ENCODE data around the gene MEGF11. TPM values are rescaled to one million over a fixed set of nuclear protein-coding genes. Genes with fewer than 3 reads are reported as not detected.

Gene MEGF11
- polyA plus RNA-seq, 3 donors: 2.6 to 3.5 (median 2.7) TPM

DNA sequence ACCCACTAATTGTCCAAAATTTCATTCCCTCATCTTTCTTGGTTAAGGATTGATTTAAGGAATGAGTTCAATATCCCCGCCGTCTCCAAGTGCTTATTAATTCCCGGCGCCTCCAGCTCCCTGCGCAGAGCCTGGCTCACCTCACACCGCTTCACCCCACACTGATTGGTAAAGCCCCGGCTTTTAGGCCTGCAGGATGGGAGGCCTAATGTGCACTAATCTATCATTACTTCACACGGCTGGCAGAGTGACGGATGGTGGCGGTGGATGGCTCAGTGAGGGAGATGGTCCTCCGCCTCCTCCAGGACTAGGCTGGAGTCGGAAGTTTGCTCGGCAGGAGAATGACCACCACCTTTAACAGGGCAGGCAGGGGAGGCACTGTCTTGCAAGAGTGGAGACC lies 81.7 kb downstream of the MEGF11 start:
- no peak for DNase-seq

DNA sequence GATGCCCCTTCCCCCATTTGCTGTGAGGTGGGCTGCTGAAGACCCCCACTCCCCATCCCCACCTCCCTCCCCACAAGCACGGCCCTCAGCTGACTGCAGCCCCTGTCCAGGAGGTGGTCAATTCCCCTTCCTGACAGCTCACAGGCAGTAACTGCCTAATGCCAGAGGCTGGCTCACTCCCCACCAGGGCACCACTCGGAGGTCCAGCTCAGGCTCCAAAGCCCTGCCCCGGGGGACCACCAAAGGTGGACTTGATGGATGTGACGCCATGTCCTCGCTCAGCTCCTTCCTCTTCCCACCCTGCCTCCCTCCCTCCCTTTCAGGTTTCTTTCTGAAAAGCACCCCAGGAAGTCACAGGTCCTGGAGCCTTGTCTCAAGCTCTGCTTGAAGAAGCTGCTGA lies 82.8 kb downstream of the MEGF11 start:
- no peak for DNase-seq

DNA sequence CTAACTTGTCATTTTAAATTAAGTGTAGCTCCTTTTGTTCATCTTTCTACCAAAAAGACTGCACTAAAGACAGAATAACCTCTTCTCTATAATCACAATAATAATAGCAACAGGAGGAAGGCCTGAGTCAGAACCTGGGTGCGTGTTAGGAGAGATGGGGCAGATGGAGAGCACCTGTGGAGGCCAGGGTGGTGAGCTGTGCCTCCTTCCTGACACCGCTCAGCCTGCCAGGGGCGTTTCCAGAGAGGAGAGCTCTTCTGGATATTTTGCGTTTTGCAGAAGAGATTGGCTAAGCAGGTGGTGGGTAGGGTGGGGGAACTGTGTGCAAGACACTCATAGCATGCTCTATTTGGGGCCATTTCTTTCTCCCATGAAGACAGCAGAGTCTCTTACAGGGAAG lies 83.5 kb downstream of the MEGF11 start:
- no peak for DNase-seq

DNA sequence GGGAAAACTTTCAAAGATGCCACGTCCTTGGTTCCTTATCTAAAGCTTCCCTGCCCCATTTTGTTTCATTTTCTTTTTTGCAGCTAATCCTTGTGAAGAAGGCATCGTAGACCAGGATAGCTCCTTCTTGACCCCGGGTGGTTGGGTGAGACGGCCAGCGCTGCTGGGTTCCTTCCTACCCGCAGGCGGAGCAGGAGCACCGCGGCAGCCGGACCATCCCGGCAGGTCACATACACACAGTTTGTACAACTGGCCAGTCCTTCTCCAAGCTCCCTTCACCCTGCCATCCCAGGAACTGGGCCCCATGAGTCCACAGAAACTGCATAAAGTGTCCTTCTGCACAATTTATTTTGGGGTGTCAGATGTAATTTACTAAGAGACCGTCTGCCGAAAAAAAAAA lies 83.9 kb downstream of the MEGF11 start:
- DNase-seq: no peak

DNA sequence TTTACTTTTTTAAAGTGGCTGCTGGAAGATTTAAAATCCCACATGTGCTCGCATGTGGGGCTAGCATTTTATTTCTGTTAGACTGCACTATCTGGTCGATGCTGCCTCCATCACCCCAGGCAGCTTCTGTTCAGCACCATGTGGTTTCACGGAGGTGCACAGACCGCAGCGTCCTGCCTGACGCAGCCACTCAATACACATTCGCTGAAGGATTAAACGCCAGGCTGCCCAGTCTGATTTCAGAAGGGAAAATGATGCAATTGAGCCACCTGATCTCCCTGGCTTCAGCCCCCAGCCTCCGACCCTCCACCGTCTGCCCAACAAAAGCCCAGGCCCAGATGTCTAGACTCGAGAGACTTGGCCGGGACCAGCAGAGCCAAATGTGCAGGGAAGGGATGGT lies 84.5 kb downstream of the MEGF11 start:
- no peak for DNase-seq

DNA sequence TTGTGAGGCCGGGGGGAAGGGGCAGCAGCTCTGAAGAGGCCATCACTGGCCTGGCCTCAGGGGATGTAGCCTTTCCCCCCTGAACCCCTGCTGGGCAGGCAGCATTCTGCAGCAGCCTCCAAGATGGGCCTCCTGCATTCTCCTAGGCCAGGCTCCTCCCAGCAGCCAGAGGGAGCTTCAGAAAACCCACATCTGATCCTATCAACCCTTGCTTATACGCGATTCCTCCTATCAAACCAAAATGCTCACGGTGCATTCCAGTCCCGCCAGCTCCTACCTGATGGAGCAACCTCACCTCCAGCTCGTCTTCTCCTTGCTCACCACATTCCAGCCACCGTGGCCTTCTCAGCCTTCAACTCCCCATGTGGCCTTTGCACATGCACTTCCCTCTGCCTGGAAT lies 85.7 kb downstream of the MEGF11 start:
- DNase-seq: no peak

DNA sequence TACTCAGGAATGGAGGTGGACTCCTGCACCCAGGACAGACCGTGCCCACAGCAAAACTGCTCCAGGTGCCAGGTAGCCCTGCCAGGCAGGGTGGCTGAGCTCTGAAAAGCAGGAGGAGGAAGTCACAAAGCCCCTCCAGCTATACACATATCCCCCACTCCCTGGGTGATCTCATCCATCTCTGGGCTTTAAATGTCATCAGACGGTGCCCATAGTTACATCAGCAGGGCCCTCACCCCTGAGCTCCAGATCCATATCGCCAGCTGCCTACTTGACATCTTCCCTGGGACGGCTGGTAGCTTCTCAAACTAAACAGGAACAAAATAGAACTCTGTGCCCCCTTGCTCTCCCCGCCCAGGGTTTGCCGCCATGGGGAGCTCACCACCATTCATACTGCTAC lies 87.7 kb downstream of the MEGF11 start:
- no peak for DNase-seq

DNA sequence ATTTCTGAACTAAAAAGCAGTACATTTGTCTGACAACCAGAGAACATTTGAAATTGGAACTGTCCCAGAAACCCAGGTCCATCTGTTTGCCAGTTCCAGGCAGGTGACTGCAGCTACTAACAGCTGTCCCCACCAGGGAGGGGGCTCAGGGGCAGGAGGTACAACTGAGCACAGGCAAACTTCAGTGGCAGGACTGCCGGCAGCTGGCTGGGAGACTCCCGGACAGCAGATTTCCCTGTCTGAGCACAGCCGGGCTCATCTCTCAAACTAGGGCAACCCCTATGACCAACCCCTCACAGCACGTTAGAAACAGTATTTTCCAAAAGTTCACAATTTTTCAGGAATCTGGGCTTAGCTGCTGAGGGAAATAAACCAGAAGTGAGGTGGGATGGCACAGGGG lies 88.8 kb downstream of the MEGF11 start:
- no peak for DNase-seq

DNA sequence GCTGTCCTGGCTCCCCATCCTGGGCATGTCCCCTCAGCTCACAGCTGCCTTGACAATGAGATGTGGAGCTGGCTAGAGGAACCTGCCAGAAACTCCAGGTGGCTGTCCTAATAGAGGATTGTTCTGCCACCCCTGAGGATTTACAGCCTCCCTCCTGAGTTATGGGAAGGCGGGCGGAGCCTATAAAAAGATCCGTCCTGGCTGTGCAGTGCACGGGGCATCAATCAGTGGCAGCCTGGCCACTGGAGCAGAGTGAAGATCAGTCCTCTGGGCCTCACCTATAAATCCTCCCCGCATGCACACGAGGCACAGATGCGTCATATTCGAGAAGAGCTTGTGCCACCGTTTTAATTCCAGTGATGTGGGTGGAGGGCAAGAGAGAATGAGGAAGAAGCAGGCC lies 90.0 kb downstream of the MEGF11 start:
- DNase-seq: peak; percentile 44

DNA sequence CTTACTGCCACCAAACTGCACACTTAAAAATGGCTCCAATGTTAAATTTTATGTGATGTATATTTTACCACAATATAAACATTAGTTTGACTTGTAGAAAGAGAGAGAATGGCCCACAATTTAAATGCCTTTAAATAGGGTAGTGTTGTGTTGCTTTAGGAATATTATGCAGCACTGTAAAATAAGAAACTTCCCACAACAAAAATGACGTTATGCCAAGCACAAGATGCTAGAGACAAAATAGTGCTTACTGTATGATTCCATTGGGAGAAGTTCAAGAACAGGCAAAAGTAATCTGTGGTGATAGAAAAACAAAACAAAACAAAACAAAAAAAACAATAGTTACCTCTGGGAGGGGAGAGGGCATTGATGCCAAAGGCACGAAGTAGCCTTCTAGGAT lies 91.3 kb downstream of the MEGF11 start:
- no peak for DNase-seq

DNA sequence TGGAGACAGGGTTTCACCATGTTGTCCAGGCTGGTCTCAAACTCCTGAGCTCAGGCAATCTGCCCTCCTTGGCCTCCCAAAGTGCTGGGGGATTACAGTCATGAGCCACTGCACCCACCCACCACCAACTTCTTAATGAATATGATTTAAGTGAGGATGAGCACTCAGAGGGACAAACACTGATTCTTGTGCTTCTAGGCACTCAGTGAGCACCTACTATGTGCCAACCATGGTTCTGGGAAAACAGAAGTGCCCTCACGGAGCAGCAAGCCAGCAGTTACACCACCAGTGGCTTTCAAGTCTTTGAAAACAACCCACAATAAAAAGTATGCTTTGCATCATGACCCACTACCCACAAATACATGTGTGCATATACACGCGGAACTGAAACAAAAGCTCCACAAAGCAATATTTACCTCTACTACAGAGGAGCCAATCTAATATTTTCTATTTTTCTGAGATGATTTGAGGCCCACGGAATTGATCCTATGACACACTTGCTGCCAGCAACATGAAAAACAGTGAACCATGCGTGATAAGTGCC lies 91.9 kb downstream of the MEGF11 start:
- DNase-seq: no peak

DNA sequence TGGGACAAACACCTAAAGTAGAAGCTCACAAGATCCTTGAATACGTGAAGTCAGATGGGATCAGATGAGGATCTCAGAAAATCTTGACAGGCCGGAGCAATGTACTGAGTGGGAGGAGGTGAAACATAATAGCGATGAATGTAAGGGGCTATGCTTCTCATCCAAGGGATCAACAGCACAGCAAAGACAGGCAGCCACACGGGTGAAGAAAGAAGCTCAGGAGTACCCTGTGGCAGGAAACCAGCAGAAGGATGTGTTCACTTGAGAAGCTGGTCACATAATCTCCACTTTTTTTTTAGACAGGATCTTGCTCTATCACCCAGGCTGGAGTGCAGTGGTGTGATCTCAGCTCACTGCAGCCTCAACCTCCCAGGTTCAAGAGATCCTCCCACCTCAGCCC lies 92.4 kb downstream of the MEGF11 start:
- peak; percentile 31 for DNase-seq

DNA sequence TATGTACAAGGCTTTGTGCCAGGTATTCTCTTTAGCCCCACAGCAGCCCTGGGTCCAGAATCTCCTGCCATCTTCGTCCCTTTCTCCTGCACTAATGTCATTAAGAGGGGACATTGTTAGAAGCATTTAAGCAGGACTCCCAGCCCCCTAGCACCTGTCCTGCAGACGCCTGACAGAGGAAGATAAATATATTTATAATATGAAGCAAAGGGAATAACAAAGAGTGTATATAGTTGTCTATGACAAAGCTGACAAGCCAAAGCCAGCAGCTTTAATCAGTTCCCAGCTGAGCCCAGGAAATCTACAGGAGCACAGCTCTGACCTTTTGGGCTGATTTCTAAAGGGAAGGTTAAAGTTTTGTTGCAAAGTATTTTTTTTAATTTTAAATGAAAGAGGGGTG lies 96.0 kb downstream of the MEGF11 start:
- DNase-seq: no peak

DNA sequence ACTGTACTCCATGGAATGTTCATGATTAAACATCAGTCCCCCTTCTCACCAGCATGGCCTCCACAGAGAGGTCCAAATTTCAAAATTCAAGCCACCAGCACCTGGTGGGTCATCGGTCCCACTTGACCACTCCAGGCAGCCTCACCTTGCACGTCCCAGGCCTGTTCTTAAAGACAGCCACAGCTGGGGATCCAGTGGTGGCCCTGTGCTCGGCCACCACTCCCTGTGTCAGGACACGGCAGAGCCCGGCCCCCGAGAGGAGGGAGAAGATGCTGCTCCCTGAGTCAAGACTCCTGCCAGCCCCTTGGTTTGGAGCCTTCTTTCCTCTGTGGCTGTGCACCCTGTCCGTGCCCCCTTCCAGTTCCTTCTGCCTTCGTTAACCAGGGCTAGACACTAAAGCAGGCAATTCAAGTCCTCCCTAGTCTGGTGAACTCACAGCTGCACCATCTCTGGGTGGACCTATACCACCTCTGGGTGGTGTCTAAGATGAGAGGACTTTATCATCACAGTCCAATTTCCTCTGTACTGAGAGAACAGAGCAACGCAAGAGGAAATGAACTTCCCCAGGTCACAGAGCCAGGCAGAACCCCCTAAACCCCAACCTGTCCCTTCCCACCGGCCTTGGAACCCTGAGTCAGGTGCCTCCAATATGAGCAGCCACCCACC lies 97.1 kb downstream of the MEGF11 start:
- no peak for DNase-seq

DNA sequence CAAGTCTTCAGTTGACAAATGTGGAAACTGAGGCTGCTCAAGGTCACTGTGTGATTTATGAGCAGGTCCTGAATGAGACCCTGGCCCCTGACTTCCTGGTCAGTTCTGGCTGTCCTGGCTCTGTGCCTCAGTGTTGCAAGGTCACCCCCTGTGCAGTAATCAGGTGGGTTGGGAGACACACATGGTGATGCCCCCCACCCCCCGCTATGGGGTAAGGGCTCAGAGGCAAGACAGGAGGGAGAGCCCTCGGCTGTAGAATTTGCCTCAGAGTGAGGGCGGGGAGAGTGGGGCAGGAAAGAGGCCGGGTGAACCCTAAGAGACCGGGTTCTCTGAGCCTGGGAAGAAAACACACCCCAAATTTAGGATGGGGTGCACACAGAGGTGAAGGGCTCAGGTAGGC lies 98.5 kb downstream of the MEGF11 start:
- DNase-seq: no peak

DNA sequence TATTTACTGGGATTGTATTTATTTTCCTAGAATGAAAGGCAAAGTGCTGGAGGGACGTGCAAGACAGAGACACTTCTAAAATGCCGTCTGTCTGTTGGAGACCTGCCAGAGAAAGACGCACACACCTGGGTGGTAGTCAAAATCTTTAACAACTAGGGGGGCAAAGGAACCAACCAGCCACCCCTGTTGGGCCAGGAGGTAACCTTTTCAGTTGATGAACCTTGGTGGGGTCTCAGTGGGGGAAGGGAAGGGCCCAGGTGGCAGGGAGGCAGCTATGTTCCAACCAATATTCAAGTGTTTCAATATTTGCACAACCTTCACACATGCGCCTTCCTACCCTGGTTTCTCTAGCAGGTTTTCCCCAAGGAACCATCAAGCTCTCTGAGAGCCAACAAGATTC lies 99.0 kb downstream of the MEGF11 start:
- DNase-seq: no peak

DNA sequence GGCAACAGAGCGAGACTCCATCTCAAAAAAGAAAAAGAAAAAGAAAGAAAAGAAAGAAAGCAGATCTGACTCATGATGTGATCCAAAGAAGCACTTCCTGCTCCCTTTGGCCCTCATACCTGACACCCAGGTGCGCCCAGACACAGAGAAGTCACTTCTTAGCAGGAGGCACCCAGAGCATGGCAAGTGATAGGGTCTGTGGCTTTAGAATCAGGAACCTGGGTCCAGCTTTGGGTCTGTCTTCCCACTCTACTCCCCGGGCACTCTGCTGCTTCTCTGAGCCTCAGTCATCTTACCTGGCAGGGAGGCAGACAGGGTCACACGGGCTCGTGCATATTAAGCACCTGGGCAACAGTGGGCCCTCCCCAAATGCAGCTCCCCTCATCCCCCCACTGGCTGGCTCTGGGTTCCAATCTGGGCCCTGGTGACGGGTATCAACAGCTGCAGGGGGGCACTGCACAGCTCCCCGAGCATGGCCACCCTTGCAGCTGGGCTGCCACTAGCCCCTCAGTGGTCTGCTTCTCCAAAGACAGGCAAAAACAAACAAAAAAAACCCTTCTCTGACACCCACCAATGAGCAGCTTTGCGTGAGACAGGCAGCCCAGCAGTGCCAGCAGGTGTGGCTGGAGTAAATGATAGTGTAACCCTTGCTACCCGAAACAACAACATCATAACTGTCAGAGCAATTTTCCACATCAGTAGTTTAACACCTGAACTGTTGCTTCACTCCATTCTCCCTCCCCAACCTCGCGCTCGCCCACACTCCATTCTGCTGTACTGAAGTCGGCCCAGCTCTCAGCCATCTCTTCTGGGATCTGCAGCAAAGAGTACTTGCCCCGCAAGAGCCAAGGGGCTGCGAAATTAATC lies 99.8 kb downstream of the MEGF11 start:
- DNase-seq: peak; percentile 62

DNA sequence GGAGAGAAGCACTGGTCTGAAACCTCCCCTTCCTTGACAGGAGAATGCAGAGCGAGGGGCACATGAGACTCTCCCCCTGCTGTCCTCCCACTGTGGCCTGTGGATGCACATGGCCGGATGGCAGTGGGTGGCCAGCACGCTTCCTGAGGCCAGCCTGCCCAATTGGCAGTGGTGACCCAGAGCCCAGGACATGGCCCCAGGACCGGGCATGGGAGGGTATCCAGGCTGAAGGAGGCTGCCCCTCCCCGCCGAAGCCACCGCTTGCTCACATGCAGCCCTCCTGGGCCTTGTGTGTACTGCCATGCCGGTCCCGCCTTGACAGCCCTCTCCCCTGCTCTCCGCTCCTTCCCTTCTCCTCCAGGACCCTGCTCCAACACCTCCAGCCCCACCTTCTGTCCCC lies 100.9 kb downstream of the MEGF11 start:
- DNase-seq: no peak

DNA sequence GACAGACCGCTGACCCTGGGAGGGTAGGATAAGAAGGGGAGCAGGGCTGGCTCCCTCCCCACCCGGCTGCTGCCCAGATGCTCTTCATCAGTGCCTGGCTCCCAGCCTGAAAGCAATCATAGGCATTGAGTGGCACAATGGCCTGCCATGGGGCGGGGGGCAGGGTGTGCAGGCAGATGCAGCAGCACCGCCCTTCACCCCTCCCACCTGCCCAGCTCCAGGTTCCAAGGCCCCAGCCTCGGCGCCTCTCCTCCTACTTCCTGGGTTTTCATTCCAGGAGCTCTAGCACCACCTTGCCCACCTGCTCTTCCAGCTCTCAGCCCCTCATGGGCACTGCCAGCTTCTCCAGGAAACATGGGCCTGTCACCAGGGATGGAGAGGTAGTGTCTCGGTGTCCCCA lies 101.7 kb downstream of the MEGF11 start:
- no peak for DNase-seq

DNA sequence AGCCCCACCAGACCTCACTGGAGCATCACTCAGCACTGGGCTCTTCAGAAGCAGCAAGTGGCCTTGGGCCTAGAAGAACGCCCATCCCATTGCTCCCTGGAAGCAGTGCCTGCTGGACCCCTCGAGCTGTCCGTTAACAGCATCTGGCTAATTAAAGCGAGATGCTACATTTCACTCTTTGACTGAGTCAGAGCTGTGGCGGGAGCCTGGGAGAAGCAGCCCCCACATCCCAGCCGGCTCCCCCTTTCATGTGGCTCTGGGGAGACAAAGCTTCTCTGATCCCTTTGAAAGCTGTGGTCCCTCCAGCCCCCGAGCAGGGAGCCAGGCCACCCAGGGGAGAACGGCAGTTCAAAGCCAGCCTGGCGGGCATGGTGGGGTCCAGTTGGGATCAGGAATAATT lies 103.7 kb downstream of the MEGF11 start:
- no peak for DNase-seq

DNA sequence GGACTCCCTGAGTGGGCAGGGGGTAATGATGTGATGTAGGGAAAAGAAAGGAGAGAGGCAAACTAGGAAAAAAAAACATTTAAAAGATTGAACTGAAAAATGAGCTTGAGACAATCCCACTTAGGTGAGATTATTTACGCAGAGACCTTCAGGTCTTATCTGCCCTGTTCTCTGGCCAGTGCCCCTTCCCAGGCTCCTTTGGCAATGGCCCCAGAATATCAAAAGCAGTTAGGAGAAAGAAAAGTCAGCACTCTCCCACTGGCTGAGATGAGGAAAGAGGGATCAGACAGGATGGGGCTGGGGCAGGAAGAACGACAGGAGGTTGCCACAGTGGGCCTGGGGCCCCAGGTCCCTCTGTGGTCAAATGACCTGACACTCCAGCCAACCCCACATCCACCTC lies 105.4 kb downstream of the MEGF11 start:
- DNase-seq: no peak

DNA sequence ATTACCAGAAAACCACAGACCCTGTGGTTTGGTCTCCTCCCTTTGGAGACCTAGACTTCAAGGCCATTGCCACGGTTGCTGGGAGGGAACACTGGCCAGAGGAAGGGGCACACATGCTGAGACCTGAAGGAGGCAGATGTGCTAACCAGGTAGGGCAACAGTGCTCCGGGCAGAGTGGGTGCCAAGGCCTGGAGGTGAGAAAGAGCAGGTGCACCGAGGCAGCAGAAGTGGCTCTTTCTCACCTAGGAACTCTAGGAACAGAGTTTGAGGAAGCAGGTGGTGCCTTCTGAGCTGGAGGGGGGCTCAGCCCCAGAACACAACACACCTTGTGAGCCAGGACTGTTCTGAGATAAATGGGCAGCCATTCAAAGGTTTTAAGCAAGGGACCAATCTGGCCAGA lies 106.1 kb downstream of the MEGF11 start:
- no peak for DNase-seq

DNA sequence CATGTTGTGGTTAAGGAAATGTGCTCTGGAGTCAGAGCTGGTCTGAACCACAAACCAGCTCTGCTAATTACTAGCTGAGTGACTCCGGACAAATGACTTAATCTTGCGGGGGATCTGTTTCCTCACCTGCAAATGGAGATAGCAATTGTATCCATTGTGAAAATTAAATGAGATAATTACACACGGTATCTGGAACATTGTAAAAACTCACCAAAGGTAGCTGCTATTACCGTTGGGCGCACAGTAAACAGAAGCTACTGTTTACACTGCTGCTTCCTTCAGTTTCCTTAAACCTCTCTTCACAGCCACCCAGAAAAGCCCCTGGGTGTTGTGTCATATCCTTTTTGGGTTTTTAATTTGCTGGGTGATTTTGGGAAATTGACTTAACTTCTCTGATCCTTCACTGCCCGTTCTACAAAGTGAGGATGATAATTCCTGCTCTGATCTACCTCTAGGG lies 107.8 kb downstream of the MEGF11 start:
- no peak for DNase-seq
